Muscle layer of duodenum (tissue), 2 donors: ENCODE data around the gene ZDBF2.
"Not testable (repeated sequence)": the region's sequence is repeated elsewhere in the genome, so short reads cannot be mapped to it uniquely, and the experiment has no call there.

Experiments
- H3K27ac ChIP-seq: one replicate; pipeline ENCODE4 v1.7.0; 2013; ENCODE audit warnings: mild to moderate bottlenecking, low read length
- H3K27me3 ChIP-seq: one replicate; pipeline ENCODE4 v1.7.0; 2013; ENCODE audit warnings: low read depth, mild to moderate bottlenecking, control low read depth, low read length
- H3K36me3 ChIP-seq, 2 donors: one replicate each; pipeline ENCODE4 v1.7.0; 2013; ENCODE audit warnings: low read length in 2 of 2, control low read depth in 1 of 2, mild to moderate bottlenecking in 1 of 2; ENCODE audit not compliant: insufficient read depth in 2 of 2, control insufficient read depth in 1 of 2
- H3K4me1 ChIP-seq, 2 donors: one replicate each; pipeline ENCODE4 v1.7.0; 2013; ENCODE audit warnings: low read length in 2 of 2, mild to moderate bottlenecking in 2 of 2, control low read depth in 1 of 2, moderate library complexity in 1 of 2; ENCODE audit not compliant: insufficient read depth in 2 of 2, control insufficient read depth in 1 of 2
- H3K4me3 ChIP-seq, 2 donors: one replicate each; pipeline ENCODE4 v1.7.0; 2013; ENCODE audit warnings: low read length in 2 of 2, low read depth in 1 of 2, mild to moderate bottlenecking in 1 of 2
- H3K9me3 ChIP-seq, 2 donors: one replicate each; pipeline ENCODE4 v1.7.0; 2013; ENCODE audit warnings: low read length in 2 of 2, control low read depth in 1 of 2, mild to moderate bottlenecking in 1 of 2; ENCODE audit not compliant: control insufficient read depth in 1 of 2
- donor health status: healthy.

The ZDBF2 gene

GRCh38 chr2:206337956-206338355, 63.5 kb downstream of the ZDBF2 start:
- no peaks in the 10 kb centered on the region for H3K27me3 ChIP-seq
- no peak overlapping the region for H3K4me3 ChIP-seq
- H3K4me1 ChIP-seq, result no peaks in the 10 kb centered on the region
- no peaks in the 10 kb centered on the region for H3K36me3 ChIP-seq
- no peak overlapping the region for H3K27ac ChIP-seq
- H3K9me3 ChIP-seq, result no peaks in the 10 kb centered on the region

GRCh38 chr2:206341396-206341795, 66.9 kb downstream of the ZDBF2 start:
- H3K4me1 ChIP-seq, result no peaks in the 10 kb centered on the region
- H3K9me3 ChIP-seq, result no peaks in the 10 kb centered on the region
- no peak overlapping the region for H3K27ac ChIP-seq

GRCh38 chr2:206343144-206343543, 68.7 kb downstream of the ZDBF2 start:
- Histone ChIP-seq H3K4me3 (no peak overlapping the region), H3K27me3 (no peaks in the 10 kb centered on the region), H3K36me3 (no peaks in the 10 kb centered on the region), H3K9me3 (no peaks in the 10 kb centered on the region), H3K27ac (no peak overlapping the region), H3K4me1 (no peaks in the 10 kb centered on the region)

More at GRCh38 chr2:206341396-206341795, 66.9 kb downstream of the ZDBF2 start:
- Histone ChIP-seq H3K36me3 (no peaks in the 10 kb centered on the region), H3K4me3 (no peak overlapping the region), H3K27me3 (no peaks in the 10 kb centered on the region)

- no peak overlapping the region for H3K4me3 ChIP-seq
- H3K4me1 ChIP-seq, result no peaks in the 10 kb centered on the region
- no peak overlapping the region for H3K27ac ChIP-seq
- H3K36me3 ChIP-seq, result no peaks in the 10 kb centered on the region
- no peaks in the 10 kb centered on the region for H3K9me3 ChIP-seq
- no peaks in the 10 kb centered on the region for H3K27me3 ChIP-seq
Observed at GRCh38 chr2:206343816-206344215, 69.4 kb downstream of the ZDBF2 start.

GRCh38 chr2:206345606-206346005, 71.1 kb downstream of the ZDBF2 start:
- H3K9me3 ChIP-seq, result no peaks in the 10 kb centered on the region
- no peaks in the 10 kb centered on the region for H3K4me1 ChIP-seq
- H3K4me3 ChIP-seq, result no peak overlapping the region
- H3K36me3 ChIP-seq, result no peaks in the 10 kb centered on the region
- no peaks in the 10 kb centered on the region for H3K27me3 ChIP-seq
- H3K27ac ChIP-seq, result no peak overlapping the region

GRCh38 chr2:206349375-206349774, 74.9 kb downstream of the ZDBF2 start:
- no peaks in the 10 kb centered on the region for H3K4me1 ChIP-seq
- H3K36me3 ChIP-seq, result no peaks in the 10 kb centered on the region
- no peak overlapping the region for H3K4me3 ChIP-seq
- H3K27ac ChIP-seq, result no peak overlapping the region
- H3K9me3 ChIP-seq, result no peaks in the 10 kb centered on the region
- H3K27me3 ChIP-seq, result no peaks in the 10 kb centered on the region

GRCh38 chr2:206352571-206352970, 78.1 kb downstream of the ZDBF2 start:
- H3K9me3 ChIP-seq, result no peaks in the 10 kb centered on the region
- no peaks in the 10 kb centered on the region for H3K4me1 ChIP-seq
- H3K27ac ChIP-seq, result no peak overlapping the region
- no peaks in the 10 kb centered on the region for H3K27me3 ChIP-seq
- no peaks in the 10 kb centered on the region for H3K36me3 ChIP-seq
- H3K4me3 ChIP-seq, result no peak overlapping the region

GRCh38 chr2:206353685-206354084, 79.2 kb downstream of the ZDBF2 start:
- no peaks in the 10 kb centered on the region for H3K4me1 ChIP-seq
- no peak overlapping the region for H3K27ac ChIP-seq
- peaks cover 0 to 4% of the 10 kb centered on the region in 2 donors for H3K9me3 ChIP-seq

GRCh38 chr2:206354129-206354528, 79.7 kb downstream of the ZDBF2 start:
- Histone ChIP-seq H3K27ac (no peak overlapping the region), H3K9me3 (peaks cover 0 to 4% of the 10 kb centered on the region in 2 donors), H3K36me3 (no peaks in the 10 kb centered on the region), H3K4me1 (no peaks in the 10 kb centered on the region), H3K4me3 (no peak overlapping the region), H3K27me3 (no peaks in the 10 kb centered on the region)

More at GRCh38 chr2:206353685-206354084, 79.2 kb downstream of the ZDBF2 start:
- no peaks in the 10 kb centered on the region for H3K27me3 ChIP-seq
- no peaks in the 10 kb centered on the region for H3K36me3 ChIP-seq
- H3K4me3 ChIP-seq, result no peak overlapping the region

- not testable (repeated sequence) for H3K36me3 ChIP-seq, H3K4me1 ChIP-seq, H3K27ac ChIP-seq, H3K27me3 ChIP-seq, H3K9me3 ChIP-seq, H3K4me3 ChIP-seq
Observed at GRCh38 chr2:206356840-206357239, 82.4 kb downstream of the ZDBF2 start.

GRCh38 chr2:206360840-206361239, 86.4 kb downstream of the ZDBF2 start:
- not testable (repeated sequence) for H3K27ac ChIP-seq, H3K9me3 ChIP-seq, H3K4me3 ChIP-seq

GRCh38 chr2:206361407-206362045, 87.1 kb downstream of the ZDBF2 start:
- no peak overlapping the region for H3K4me3 ChIP-seq
- no peaks in the 10 kb centered on the region for H3K36me3 ChIP-seq
- no peaks in the 10 kb centered on the region for H3K4me1 ChIP-seq
- H3K27me3 ChIP-seq, result no peaks in the 10 kb centered on the region
- H3K27ac ChIP-seq, result no peak overlapping the region
- H3K9me3 ChIP-seq, result peaks cover 0 to 4% of the 10 kb centered on the region in 2 donors

More at GRCh38 chr2:206360840-206361239, 86.4 kb downstream of the ZDBF2 start:
- not testable (repeated sequence) for H3K27me3 ChIP-seq, H3K36me3 ChIP-seq, H3K4me1 ChIP-seq
